Measurements from ENCODE around the gene CGGBP1.

Gene CGGBP1, protein sequence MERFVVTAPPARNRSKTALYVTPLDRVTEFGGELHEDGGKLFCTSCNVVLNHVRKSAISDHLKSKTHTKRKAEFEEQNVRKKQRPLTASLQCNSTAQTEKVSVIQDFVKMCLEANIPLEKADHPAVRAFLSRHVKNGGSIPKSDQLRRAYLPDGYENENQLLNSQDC

DNA sequence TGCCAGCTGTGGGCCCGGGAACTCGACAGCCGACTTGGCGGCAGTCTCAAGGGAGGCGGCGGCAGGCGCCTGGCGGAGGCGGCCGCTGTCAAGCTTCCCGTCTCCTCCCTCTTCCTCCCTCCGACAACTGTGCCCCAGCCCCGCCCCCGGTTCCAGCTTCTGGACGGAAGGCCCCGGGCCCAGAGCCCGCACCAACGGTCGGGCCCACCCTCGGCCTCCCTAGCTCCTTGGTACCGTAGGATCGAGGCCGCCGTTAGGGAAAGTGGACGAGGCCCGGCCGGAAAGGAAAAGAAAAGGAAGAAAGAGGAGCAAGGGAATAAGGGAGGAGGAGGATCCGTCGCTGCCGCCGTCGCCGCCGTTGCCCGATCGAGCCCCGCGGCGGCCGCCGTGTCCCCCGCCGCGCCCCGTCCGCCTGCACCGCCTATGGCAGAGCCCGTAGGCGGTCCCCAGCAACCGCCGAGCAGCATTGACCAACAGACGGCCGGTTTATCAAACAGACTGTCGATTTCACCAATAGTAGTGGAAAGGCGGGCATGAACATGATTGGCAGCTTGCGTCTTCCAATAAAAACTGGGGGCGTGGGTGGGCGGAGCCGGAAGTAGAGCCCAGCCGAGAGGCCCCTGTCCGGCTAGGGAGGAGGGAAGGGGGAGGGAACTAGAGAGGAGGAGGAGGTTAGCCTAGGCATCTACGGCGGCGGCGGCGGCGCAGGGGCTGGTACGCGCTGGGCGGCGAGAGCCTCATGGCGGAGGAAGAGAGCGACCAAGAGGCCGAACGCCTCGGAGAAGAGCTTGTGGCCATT lies at the start of gene CGGBP1, which contains the start of gene ZNF654:
CGGBP1 (minus strand) TSS at position 425 of the 799 bp plus-strand sequence. CDS start 3,029 bp downstream, outside the sequence.
ZNF654 (plus strand) TSS at position 675 of the 799 bp plus-strand sequence; CDS start at position 740, 65 bp downstream.
- DNase-seq = peak; percentile 100

DNA sequence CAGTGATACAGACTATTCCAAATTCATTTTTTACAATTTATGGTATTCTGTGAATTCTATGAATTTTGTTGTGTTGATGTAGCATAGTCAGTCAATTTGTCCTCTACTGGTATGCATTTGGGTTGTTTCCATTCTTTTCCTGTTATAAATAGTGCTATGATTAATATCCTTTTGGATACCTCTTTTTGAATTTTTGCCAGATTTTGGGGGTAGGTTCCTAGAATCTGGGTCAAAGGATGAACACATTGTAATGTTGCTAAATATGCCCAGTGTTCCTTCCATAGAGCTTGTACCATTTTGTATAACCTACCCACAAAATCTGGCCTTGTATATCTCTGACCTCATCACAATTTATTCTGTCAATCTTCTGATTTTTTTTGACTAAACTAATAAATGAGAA lies 46.5 kb upstream of the CGGBP1 start:
- DNase-seq = no peak

DNA sequence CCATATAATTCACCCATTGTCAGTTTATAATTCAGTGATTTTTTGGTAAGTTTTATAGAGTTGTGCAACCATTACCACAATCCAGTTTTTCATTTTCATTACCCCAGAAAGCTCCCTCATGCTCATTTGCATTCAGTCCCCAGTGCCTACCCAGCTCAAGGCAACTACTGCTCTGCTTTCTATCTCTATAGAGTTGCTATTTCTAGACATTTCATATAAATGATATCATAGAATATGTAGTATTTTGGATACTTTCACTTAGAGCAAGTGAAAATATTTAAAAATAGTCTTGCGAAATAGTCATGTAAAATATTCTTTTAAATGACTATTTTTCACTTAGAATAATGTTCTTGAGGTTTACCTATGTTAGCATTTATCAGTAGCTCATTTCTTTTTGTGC lies 42.3 kb upstream of the CGGBP1 start:
- DNase-seq = no peak

DNA sequence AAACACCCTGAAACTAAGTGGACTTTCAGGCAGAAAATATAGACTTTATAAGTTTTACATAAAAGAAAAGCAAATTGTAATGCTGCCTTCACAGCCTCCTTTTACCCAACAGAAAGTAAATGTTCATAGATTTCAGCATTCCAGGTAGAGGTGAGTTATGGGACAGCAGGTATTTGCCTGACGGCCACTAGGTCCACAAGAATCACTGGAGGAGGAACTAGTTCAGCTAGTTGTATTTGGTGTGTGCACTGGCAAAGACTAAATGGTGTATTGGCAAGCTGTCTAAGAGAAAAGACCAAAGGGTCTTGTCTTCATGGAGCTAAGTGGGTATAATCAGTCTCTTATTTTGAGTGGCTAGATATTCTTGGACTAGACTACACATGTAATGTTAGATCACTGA lies 34.5 kb upstream of the CGGBP1 start:
- no peak for DNase-seq

DNA sequence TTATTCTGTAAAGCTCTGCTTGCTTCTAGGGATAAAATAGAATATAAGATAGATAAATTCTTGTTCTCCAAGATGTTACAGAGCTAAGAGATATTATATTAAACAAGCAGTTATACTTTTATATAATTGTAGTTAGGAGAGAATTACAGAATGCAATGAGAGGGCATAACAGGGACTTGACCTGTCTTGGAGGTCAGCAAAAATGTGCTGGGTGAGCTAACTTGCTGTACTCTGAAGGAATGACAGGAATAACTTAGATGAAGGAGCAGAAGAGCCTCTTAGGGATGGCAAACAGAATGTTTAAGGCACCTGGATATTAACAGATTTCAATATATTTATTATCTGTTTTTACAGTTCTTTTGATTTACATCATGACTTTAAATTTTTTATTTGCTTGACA lies 33.5 kb upstream of the CGGBP1 start:
- DNase-seq = no peak

DNA sequence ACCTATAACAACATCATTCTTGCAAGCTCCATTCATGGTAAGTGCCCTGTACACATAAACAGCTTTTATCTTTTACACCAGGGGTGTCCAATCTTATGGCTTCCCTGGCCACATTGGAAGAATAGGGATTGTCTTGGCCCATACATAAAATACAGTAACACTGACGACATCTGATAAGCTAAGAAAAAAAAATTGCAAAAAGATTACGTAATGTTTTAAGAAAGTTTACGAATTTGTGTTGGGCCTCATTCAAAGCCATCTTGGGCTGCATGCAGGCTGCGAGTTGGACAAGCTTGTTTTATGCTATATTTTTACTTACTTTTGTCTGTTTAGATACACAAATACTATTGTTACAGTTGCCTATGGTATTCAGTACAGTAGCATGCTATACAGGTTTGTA lies 31.9 kb upstream of the CGGBP1 start:
- no peak for DNase-seq

DNA sequence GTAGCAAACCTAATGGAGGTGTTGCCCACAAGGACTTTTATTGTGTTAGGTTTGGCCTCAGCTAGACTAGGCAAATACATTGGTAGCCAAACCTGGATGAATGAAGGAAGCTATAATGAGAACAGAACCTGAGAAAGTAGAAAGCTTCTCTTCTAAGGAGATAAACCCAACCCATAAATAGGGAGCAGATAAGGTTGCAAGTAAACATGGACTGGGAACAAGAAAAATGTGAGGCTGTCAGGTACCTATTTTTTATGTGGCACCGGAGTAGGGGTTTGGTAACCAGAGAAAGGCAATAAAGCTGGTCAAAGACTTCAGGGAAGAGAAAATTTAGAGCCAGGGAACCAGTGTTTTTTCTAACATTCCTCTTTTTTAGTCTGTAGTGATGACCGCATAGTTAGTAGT lies 25.3 kb upstream of the CGGBP1 start:
- DNase-seq = no peak

DNA sequence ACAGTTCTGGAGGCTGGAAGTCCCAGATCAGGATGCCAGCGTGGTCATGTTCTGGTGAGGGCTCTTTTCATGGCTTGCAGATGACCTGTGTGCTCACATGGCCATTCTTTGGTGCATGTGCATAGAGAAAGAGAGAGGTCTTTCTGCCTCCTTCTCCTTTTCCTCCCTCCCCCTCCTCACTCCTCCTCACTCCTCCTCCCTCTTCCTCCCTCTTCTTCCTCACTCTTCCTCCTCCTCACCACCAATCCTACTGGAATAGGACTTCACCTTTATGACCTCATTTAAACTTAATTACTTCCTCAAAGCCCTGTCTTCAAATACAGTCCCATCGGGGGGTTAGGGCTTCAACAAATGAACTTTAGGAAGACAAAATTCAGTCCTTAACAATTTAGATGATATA lies 24.0 kb upstream of the CGGBP1 start:
- DNase-seq = no peak

DNA sequence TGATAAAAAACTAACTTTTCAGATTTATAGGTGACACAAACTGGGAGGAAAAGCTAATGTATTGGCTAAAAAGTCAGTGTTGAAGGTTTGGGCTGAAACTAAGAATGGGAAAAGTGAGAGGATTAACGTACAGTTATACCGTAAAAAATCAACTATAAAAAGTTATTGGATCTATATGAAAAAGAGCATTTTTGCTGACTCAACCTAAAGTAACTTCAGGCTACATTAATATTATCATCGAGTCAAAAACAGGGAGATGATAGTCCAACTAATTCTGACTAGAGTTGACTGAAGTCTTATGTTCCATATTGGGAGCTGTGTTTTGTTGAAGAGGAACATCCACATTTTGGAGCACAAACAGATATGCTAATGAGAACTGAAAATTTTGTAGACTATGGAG lies 20.1 kb upstream of the CGGBP1 start:
- DNase-seq = no peak

DNA sequence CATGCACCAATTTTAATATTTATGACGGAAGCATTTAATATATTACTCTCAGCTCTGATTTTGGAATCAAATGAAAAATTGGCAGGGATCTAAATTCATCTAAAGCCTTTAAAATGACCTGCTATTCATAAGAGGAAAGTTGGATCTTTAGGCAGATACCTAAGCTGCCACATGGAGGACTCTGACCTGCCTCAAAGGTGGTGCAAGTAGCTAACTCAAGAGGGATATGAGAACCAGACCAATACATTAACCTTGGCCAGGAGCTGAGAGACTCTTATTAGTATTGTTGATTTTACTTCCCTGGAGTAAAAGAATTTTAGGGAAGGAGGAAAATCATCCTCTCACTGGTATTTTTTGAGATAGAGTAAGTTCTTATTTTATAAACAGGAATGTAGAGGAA lies 17.9 kb upstream of the CGGBP1 start:
- no peak for DNase-seq

DNA sequence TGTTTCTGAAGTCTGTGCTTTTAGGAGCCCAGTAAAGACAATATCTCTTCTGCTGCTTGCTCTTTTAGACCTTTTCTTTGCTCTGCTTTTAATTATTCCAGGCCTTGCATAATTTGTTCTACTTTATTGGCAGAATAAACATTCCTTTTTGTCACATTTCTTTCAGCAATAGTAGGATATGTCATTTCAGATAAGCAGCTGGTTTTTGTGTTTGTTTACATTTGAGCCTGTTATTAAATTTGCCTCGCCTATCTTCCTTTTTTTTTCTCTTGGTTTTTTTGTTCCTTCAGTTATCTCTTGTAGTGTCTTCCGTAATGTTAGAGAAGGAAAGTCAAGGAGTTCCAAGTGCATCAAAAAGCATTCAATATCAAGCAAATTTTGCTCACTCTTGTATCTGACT lies 16.7 kb upstream of the CGGBP1 start:
- no peak for DNase-seq

DNA sequence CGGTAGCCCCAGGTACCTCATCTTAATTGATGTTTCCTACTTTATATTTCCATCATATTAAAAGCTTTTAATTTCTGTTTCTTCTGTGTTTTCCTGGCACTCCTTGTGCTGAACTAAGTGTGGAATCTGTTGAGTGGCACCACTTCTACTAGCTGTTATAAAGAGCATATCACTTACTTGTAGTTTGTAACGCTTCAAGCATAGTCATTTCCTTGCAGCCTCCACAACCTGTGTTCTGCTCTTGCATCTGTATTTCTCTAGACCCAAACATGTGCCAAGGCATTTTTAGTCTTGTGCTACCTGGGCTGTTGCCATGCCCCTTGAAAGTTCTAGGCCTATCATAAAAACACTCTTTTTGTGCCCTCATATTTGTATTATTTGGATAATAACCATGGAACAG lies 16.3 kb upstream of the CGGBP1 start:
- DNase-seq = no peak

DNA sequence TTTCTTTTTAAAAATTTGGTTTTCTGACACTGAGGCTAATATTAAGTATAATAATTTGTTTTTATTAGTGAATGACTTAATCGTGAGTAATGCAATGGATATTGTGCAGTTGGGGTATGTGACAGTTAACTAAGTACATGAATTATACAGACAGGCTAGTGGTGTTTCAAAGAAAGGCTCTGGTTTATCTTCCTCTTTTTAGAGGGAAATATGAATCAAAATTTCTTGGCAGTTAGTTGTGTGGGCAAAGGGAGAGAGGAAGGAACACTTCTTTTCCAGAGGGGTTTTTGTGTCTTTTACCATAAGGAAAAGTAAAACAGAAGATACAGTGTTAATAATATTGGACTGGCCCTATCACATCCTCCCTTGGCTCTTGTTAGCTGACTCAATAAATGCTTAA lies 2.9 kb upstream of the CGGBP1 start:
- no peak for DNase-seq

DNA sequence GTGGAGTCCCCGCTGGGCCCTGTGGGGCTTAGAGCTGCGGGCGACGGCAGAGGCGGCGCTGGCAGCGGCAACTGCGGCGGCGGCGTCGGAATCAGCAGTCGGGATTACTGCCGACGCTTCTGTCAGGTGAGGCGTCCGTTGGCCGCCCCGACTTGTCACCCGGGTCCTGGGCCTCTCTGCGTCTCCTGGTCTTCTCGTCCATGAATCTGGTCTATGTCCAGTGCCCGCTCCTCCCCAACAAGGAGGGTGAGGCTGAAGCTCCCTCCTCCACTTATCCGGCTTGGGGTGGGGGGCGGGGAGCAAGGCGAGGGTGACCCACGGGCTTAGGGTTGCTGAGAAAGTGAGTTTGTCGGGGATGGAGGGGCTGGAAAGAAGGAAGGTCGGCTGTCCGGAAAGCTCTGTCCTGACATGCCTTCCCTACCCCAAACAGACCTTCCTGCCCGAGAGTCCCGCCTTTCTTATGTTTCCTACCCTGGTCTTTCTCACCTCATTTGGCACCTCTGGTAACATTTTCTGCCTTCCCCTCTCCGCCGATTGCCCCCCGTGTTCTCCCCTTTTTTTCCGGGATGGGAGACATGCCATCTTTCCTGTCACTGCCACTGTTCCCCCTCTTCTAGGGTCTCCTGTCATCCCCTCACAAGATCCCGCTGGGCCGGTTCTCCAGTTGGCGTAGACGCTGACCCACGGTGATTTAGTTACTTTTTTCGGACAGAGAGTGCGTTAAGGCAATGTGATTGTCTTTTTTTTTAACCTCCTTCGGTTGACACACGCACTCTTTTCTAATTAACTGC lies 770 bp upstream of the CGGBP1 start:
- DNase-seq = peak; percentile 66

DNA sequence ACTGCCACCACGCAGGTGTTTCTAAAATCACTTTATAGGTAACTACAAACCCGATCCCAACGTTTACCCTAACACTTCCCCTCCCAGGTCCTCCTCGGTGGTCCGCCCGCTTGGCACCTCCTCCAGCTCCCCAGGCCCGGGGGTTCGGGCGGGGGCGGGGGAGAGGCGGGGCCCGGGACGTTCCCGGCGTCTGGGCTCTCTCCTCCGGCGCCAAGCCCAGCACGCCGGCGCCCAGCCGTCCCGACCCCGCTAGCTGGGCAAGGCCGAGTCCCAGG lies 562 bp downstream of the CGGBP1 start:
- DNase-seq = no peak

DNA sequence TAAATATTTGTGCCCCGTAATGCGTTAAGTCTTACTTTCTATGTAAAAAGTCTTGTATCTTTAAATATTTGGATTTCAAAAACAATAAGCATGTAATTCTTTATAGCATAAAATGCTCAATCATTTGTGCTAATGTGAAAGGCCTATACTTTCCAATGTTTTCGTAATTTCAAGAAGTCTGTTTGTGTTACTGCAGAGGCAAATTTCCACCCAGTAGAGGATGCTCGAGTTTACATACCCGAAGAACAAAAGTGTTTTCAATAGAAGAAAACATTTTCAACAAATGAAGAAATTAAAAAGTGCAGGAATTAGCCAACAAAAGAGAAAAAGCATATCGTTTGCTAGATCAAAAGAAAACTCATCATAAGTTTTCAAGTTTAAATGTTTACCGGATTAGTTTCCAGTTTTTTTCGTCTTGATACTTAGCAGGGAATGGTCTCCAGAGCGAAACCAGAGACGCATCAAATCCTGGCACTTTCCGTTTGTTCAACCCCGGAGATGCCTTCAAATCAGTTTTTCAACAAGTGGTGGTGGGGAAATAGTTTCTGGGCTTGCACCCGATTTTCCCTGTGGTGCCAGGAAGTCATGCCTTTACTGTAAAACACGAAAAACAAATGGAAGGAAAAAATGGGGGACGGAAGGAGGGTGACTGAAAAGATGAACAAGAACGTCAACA lies 1.0 kb downstream of the CGGBP1 start:
- DNase-seq = peak; percentile 65

DNA sequence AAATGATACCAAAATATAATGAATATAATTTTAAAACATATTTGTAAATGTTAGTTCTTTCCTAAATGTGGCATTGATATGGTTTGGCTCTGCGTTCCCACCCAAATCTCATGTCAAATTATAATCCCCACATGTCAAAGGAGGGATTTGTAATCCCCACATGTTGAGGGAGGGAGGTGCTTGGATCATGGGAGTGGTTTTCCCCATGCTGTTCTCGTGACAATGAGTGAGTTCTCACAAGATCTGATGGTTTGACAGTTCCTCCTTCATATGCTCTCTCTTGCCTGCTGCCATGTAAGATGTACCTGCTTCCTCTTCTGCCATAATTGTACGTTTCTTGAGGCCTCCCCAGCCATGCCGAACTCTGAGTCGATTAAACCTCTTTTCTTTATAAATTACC lies 12.0 kb downstream of the CGGBP1 start:
- no peak for DNase-seq

DNA sequence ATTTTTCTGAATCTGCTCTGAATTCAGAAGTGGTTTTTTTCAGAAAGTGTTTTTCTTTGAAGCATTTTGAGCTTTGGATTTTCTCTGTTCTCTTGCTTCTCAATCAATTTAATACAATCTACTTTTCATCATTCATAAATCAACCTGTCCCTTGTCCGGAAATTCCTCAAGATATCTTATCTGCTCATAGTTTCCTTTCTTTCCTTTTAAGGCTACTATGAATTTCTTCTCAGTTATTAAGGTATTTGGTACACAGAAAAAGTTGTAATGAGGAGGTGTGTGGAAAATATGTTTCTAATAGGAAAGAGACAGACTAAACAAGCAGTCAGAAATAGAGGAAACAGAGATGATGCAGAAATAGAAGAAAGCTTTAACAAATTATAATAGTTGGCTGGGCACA lies 14.4 kb downstream of the CGGBP1 start:
- no peak for DNase-seq

DNA sequence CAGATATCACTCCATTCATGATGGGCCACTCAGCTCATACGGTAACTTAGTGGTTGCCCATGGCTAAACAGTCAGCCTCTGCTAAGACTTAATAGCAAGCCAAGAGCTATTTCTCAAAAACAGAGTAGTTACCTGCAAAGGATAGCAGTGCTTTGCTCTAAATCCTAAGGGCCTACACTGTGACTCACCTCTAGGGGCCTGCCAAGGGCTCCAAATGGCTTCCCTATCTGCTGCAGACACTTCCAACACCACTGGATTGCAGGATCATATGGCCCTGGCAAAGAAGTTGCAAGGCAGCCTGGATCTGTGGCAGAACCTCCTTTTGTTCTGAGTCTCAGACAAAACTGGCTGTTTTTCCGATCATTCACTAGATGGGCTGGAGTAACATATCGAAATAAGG lies 17.8 kb downstream of the CGGBP1 start:
- no peak for DNase-seq

DNA sequence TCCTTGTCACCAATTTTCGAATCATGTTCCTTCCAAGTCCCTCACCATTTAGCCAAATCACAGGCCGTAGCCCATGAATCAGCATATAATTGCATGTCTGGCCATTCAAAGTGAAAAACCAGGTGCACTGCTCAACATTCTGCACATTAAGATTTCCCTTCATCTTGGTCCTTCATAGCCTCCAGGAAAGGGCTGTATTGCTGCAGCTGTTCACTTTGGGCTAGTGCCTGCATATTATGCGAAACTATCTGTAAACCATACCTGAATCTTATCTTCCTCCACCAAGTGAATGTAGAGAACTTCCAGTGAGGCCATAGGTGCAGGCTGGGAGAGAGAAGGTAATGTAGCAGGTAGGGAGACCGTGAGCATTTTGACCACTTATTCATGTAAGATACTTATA lies 18.3 kb downstream of the CGGBP1 start:
- DNase-seq = no peak

DNA sequence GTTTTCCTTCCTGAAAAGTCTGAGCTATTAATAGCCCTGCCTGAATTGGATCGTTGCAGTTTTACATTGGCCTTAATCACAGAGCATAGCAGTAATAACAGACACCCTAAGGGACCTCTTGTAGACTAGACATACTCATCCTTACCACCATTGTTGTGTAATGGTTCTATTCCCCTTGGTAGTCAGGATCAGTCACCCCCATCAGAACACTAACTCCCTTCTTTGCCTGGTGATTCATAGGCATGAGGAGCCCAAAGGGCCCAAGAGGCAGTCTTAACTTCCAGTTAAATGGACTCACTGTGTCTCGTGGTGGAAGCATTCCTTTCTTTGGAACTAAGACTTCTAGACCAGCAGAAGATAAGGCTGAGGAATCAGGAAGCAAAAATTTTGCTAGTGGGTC lies 20.2 kb downstream of the CGGBP1 start:
- no peak for DNase-seq

DNA sequence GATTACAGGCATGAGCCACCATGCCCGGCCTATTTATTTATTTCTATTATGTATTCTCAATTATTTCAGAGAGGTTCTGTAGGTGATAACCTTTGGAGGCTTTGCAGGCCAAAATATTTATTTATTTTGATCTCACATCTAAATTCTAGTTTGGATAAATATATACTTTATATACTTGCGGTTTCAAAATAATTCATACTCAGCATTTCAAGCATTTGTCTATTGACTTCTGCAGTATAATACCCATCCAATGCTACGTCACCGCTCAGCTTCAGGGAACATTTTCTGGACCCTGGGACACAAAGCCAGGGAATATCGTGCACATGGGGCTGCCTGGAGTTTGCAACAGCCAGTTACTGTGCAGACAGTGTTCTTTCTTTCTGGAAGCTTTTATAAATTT lies 22.6 kb downstream of the CGGBP1 start:
- no peak for DNase-seq

DNA sequence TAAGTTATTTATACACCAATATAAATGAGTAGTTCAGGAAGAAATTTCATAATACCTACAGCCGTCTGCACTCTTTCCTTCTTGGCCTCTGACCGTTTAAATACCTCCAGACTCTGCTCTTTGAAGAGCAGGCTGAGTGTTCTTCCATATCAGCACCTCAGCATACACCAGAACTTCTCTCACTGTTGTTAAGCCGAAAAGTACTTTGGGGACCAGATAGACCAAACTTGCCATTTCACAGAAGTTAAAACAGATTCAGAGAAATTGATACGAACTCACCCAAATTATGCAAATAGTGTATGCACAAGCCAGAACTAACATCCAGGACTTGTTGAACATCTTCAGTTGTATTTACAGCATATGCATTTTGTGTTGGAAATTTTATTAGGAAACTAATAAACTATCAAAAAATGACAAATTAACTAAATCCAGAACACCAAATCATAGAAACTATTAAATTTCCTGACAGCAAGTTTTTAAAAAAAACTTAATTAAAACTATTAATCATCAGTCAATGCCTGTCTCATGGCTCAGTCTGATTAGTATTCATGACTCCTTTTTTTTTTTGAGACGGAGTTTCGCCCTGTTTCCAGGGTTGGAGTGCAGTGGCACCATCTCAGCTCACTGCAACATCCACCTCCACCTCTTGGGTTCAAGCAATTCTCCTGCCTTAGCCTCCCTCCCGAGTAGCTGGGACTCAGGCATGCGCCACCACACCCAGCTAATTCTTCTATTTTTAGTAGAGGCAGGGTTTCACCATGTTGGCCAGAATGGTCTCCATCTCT lies 24.1 kb downstream of the CGGBP1 start:
- DNase-seq = no peak
